IMR-90 (cell line): Measurements from ENCODE around the gene KRT80. TPM values are rescaled to one million over a fixed set of nuclear protein-coding genes. Genes with fewer than 3 reads are reported as not detected.

Source experiments
- ATAC-seq: fragments of 200-7000 bp; cut with Tn5 transposase; 2 replicates; pipeline ENCODE4 v1.9.1; 2020; ENCODE audit warnings: low read depth, mild to moderate bottlenecking, moderate library complexity
- BruUV-seq: library from RNA; stranded (reverse); fragments of 400-500 nt; replicated peaks from 2 replicates; lab custom pipeline; 2021; lab: Mats Ljungman, UMichigan
- CTCF ChIA-PET: fragments of 300-600 bp; formaldehyde crosslinking; extraction: SDS; loops from one replicate; lab custom pipeline; 2021; ENCODE audit warnings: antibody characterized with exemption; lab: Yijun Ruan, JAX
- POLR2A ChIA-PET: fragments of 300-600 bp; sonication (Branson Sonifier 250); formaldehyde crosslinking; loops from one replicate; lab custom pipeline; 2022; ENCODE audit warnings: antibody characterized with exemption; ENCODE audit not compliant: unreplicated experiment; lab: Charles Lee
- DNase-seq: peaks from one replicate; pipeline ENCODE4 v3.0.0; 2013
- H2AFZ ChIP-seq: replicated peaks from 2 replicates; pipeline ENCODE3; 2013; ENCODE audit warnings: low read length, mild to moderate bottlenecking; ENCODE audit not compliant: poor library complexity
- H2AK5ac ChIP-seq: 2 replicates; pipeline ENCODE4 v1.6.1; 2013; ENCODE audit warnings: low read depth, low read length, inconsistent platforms
- H2AK9ac ChIP-seq: replicated peaks from 2 replicates; pipeline ENCODE3; 2013; ENCODE audit warnings: mild to moderate bottlenecking, low read depth, low read length, moderate library complexity; ENCODE audit not compliant: poor library complexity
- H2BK120ac ChIP-seq: 2 replicates; pipeline ENCODE4 v1.6.1; 2013; ENCODE audit warnings: low read depth, low read length, inconsistent platforms
- H2BK15ac ChIP-seq: 3 replicates; pipeline ENCODE4 v1.6.1; 2013; ENCODE audit warnings: low read depth, low read length, inconsistent platforms
- H2BK20ac ChIP-seq: 2 replicates; pipeline ENCODE4 v1.6.1; 2013; ENCODE audit warnings: low read depth, mild to moderate bottlenecking, inconsistent platforms, low read length, moderate library complexity
- H2BK5ac ChIP-seq: 2 replicates; pipeline ENCODE4 v1.6.1; 2013; ENCODE audit warnings: mild to moderate bottlenecking, low read depth, low read length, inconsistent platforms; ENCODE audit not compliant: poor library complexity, severe bottlenecking
- H3K14ac ChIP-seq: replicated peaks from 2 replicates; pipeline ENCODE4 v1.6.1; 2013; ENCODE audit warnings: low read depth, low read length, inconsistent platforms
- H3K18ac ChIP-seq: 2 replicates; pipeline ENCODE4 v1.6.1; 2013; ENCODE audit warnings: low read depth, low read length, control low read depth
- H3K23ac ChIP-seq: 2 replicates; pipeline ENCODE4 v1.6.1; 2013; ENCODE audit warnings: low read depth, low read length, inconsistent platforms
- H3K27ac ChIP-seq: 2 replicates; pipeline ENCODE4 v1.5.1; 2013; ENCODE audit warnings: mild to moderate bottlenecking, control low read depth, low read length; ENCODE audit not compliant: insufficient read depth
- H3K27me3 ChIP-seq: 2 replicates; pipeline ENCODE4 v1.6.1; 2013; ENCODE audit warnings: low read length; ENCODE audit not compliant: control insufficient read depth, insufficient read depth
- H3K36me3 ChIP-seq: 2 replicates; pipeline ENCODE4 v1.6.1; 2013; ENCODE audit warnings: low read length, mixed read lengths; ENCODE audit not compliant: control insufficient read depth, insufficient read depth
- H3K4ac ChIP-seq: 2 replicates; pipeline ENCODE4 v1.6.1; 2013; ENCODE audit warnings: low read depth, low read length, inconsistent platforms
- H3K4me1 ChIP-seq: 2 replicates; pipeline ENCODE4 v1.6.1; 2013; ENCODE audit warnings: low read length, mixed read lengths; ENCODE audit not compliant: control insufficient read depth, insufficient read depth
- H3K4me2 ChIP-seq: 2 replicates; pipeline ENCODE4 v1.6.1; 2013; ENCODE audit warnings: low read depth, mild to moderate bottlenecking, control low read depth, low read length, moderate library complexity
- H3K4me3 ChIP-seq: 2 replicates; pipeline ENCODE4 v1.5.1; 2013; ENCODE audit warnings: low read depth, mild to moderate bottlenecking, control low read depth, low read length, moderate library complexity; ENCODE audit not compliant: insufficient read depth
- H3K56ac ChIP-seq: 2 replicates; pipeline ENCODE4 v1.6.1; 2013; ENCODE audit warnings: low read length, inconsistent platforms; ENCODE audit not compliant: insufficient read depth; ENCODE audit errors: extremely low read depth
- H3K79me1 ChIP-seq, 2 experiments: 2 replicates each; pipeline ENCODE4 v1.6.1; 2013; ENCODE audit warnings: low read length in 2 of 2, inconsistent platforms in 1 of 2, low read depth in 1 of 2
- H3K9ac ChIP-seq: 2 replicates; pipeline ENCODE4 v1.6.1; 2013; ENCODE audit warnings: low read depth, low read length, control low read depth
- H3K9me1 ChIP-seq: 2 replicates; pipeline ENCODE4 v1.6.1; 2013; ENCODE audit warnings: low read length, inconsistent platforms; ENCODE audit not compliant: insufficient read depth
- H3K9me3 ChIP-seq: 2 replicates; pipeline ENCODE4 v1.6.1; 2013; ENCODE audit warnings: low read length; ENCODE audit not compliant: control insufficient read depth, insufficient read depth
- H4K20me1 ChIP-seq: 2 replicates; pipeline ENCODE4 v1.6.1; 2013; ENCODE audit warnings: low read length, inconsistent platforms; ENCODE audit not compliant: insufficient read depth
- H4K5ac ChIP-seq: 2 replicates; pipeline ENCODE4 v1.6.1; 2013; ENCODE audit warnings: mild to moderate bottlenecking, low read depth, low read length, control low read depth
- H4K8ac ChIP-seq, 2 experiments: 2 replicates each; pipeline ENCODE4 v1.6.1; 2013; ENCODE audit warnings: low read depth in 2 of 2, low read length in 2 of 2, control low read depth in 1 of 2, inconsistent platforms in 1 of 2
- H4K91ac ChIP-seq: 2 replicates; pipeline ENCODE4 v1.6.1; 2013; ENCODE audit warnings: low read depth, low read length, inconsistent platforms; ENCODE audit not compliant: insufficient read depth
- BHLHE40 ChIP-seq: fragments of 150-350 bp; IDR thresholded peaks from 2 replicates; pipeline ENCODE4 v1.6.1; 2016; ENCODE audit warnings: mild to moderate bottlenecking, low read depth, low read length
- CEBPB ChIP-seq: IDR thresholded peaks from 2 replicates; pipeline ENCODE4 v1.6.1; 2012; ENCODE audit warnings: low read depth, low read length, improper control_type of control experiment
- CHD1 ChIP-seq: IDR thresholded peaks from 2 replicates; pipeline ENCODE4 v1.6.1; 2012; ENCODE audit warnings: low read depth, low read length, improper control_type of control experiment
- CTCF ChIP-seq: conservative IDR thresholded peaks from 2 replicates; pipeline ENCODE4 v1.5.1; 2012; ENCODE audit warnings: mild to moderate bottlenecking, low read depth, low read length, improper control_type of control experiment
- ELK1 ChIP-seq: fragments of 150-350 bp; IDR thresholded peaks from 2 replicates; pipeline ENCODE4 v1.6.1; 2016; ENCODE audit warnings: low read depth, mild to moderate bottlenecking, low read length, moderate library complexity, borderline replicate concordance
- FOS ChIP-seq: fragments of 150-350 bp; IDR thresholded peaks from 2 replicates; pipeline ENCODE4 v1.6.1; 2016; ENCODE audit warnings: low read depth, low read length
- MAZ ChIP-seq: IDR thresholded peaks from 2 replicates; pipeline ENCODE4 v1.6.1; 2012; ENCODE audit warnings: low read depth, mild to moderate bottlenecking, low read length, improper control_type of control experiment, moderate library complexity, borderline replicate concordance
- MXI1 ChIP-seq: IDR thresholded peaks from 2 replicates; pipeline ENCODE4 v1.6.1; 2012; ENCODE audit warnings: low read depth, mild to moderate bottlenecking, low read length, moderate library complexity, borderline replicate concordance
- NFE2L2 ChIP-seq: fragments of 150-350 bp; IDR thresholded peaks from 2 replicates; pipeline ENCODE4 v1.6.1; 2016; ENCODE audit warnings: low read depth, mild to moderate bottlenecking, low read length
- POLR2A ChIP-seq: IDR thresholded peaks from 2 replicates; pipeline ENCODE4 v1.6.1; 2012; ENCODE audit warnings: mild to moderate bottlenecking, low read depth, low read length
- RAD21 ChIP-seq: IDR thresholded peaks from 2 replicates; pipeline ENCODE4 v1.6.1; 2012; ENCODE audit warnings: low read length, improper control_type of control experiment
- RCOR1 ChIP-seq: IDR thresholded peaks from 2 replicates; pipeline ENCODE4 v1.6.1; 2012; ENCODE audit warnings: mild to moderate bottlenecking, low read length, improper control_type of control experiment; ENCODE audit not compliant: insufficient replicate concordance
- RFX5 ChIP-seq: IDR thresholded peaks from 2 replicates; pipeline ENCODE4 v1.8.0; 2012; ENCODE audit warnings: low read depth, mild to moderate bottlenecking, low read length, moderate library complexity
- SMC3 ChIP-seq: fragments of 150-350 bp; IDR thresholded peaks from 2 replicates; pipeline ENCODE4 v1.6.1; 2016; ENCODE audit warnings: low read depth, mild to moderate bottlenecking, antibody characterized with exemption, low read length, moderate library complexity
- WGBS, 2 experiments: methylation state at CpG; one replicate each; pipeline versions ENCODE4 v1.1.5 to v1.1.7; 2013; ENCODE audit warnings: missing lambda C conversion rate in 2 of 2; ENCODE audit not compliant: insufficient read length in 1 of 2; ENCODE audit errors: extremely low coverage in 2 of 2; 5-methylcytosine and 5-hydroxymethylcytosine counted together
- dilution Hi-C: fragments of 300-500 bp; cut with HindIII; formaldehyde crosslinking; loops from one replicate; pipeline ENCODE4 v1.14.3; 2018; ENCODE audit warnings: low sequenced_read_pairs; ENCODE audit not compliant: unreplicated experiment
- in situ Hi-C: fragments of 300-500 bp; cut with MboI; formaldehyde crosslinking; loops from 3 replicates; pipeline ENCODE4 v1.14.3; 2019; ENCODE audit warnings: low sequenced_read_pairs, inconsistent platforms, mixed read lengths
- intact Hi-C: fragments of 100-400 bp; cut with micrococcal nuclease; formaldehyde crosslinking; loops from 2 replicates; pipeline ENCODE4 v1.10.0; 2022
- polyA plus RNA-seq, 3 experiments: library from polyadenylated mRNA; depleted of rRNA; stranded (reverse); fragments of >200 nt; gene quantifications; 2 replicates each; pipeline ENCODE4 v1.2.3, GENCODE V29; 2012; ENCODE audit warnings: low replicate concordance in 1 of 3
- total RNA-seq: library from RNA; depleted of rRNA; stranded (reverse); fragments of >200 nt; gene quantifications from 2 replicates; pipeline ENCODE4 v1.2.3, GENCODE V29; 2012
- TF ChIP-seq, protein P1 (sequence below): fragments of 150-350 bp; IDR thresholded peaks from 2 replicates; pipeline ENCODE4 v1.6.1; 2017; ENCODE audit warnings: mild to moderate bottlenecking, antibody characterized with exemption, low read length, low read depth

The KRT80 gene
- total and polyA plus RNA-seq, 2 of the 4 experiments (the other 2 are of a cell fraction) = 0.54 to 3.4 TPM

DNA sequence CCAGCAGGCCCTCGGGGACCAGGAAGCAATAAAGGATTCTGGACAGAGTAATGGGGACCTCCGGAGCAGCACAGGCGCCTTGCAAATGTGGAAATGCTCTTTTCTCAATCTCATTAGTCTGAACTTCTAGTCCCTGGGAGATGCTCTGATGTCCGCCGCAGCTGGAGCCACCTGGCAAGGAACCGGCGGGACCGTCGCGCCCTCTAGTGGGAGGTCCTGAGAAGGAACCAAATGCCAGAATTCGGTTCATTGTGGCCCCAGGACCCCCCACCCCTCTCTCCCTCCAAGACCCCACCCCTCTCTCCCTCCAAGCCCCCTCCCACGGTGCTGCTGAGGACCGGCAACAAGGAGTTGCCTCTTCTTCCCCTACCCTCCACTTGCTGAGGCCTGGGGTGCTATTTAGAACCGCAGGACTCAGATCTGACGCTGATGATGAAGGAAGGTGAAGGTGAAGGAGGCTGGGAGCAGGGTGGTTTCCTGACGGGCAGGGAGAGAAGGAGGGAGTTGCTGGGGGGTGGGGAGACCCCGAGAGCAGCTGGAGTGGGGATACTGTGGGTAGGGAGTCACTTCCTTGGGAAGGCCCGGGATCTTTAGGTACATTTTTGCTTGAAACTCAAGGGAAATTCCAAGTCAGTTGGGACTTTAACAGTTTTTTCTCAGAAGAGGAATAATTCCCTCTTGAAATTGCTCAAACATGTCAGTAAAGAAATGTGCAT lies 69.8 kb downstream of the KRT80 start:
- Histone ChIP-seq H2BK120ac (no peak overlapping the region), H3K36me3 (no peaks in the 10 kb centered on the region), H3K56ac (no peak overlapping the region), H3K9me1 (no peaks in the 10 kb centered on the region; the same call in 1 of the 2 replicates), H3K18ac (no peak overlapping the region), H2BK5ac (no peak overlapping the region), H3K4me2 (no peak overlapping the region), H2AK9ac (no peak overlapping the region), H3K9me3 (no peaks in the 10 kb centered on the region), H4K8ac (no peak overlapping the region), H3K23ac (no peak overlapping the region), H4K20me1 (no peaks in the 10 kb centered on the region), H3K27me3 (peaks cover 5% of the 10 kb centered on the region), H2BK15ac (no peak overlapping the region), H3K14ac (no peak overlapping the region), H3K4me1 (no peaks in the 10 kb centered on the region), H2AFZ (peak overlapping the region; percentile 85), H4K91ac (no peak overlapping the region), H3K9ac (no peak overlapping the region), H2AK5ac (no peak overlapping the region), H3K79me1 (no peaks in the 10 kb centered on the region), H2BK20ac (no peak overlapping the region), H3K4ac (no peak overlapping the region), H3K27ac (no peak overlapping the region), H3K4me3 (no peak overlapping the region), H4K5ac (no peak overlapping the region)
- in situ Hi-C loops = loop anchor here (5.0 kb wide), 1 partner anchor 100 kb away; no protein-coding TSS in a partner anchor
- DNase-seq (peak; percentile 58), ATAC-seq (peak; percentile 75)
- intact Hi-C loops = loop anchor here (1.0 kb wide), 1 partner anchor 97 kb away; no protein-coding TSS in a partner anchor
- dilution Hi-C loops = no loop called here
- ChIA-PET CTCF (interaction anchor here (0.5 to 4.9 kb wide), 6 partner anchors 10 to 751 kb away, joined by 3 to 35 read pairs (median 3); no protein-coding TSS in a partner anchor), POLR2A (no interaction called here)
- no TSS peak for BruUV-seq
- 24% methylated on average over 3 of the region's 18 CpGs; no CpG with 5 or more reads in 1 of the 2 experiments for WGBS, 2 experiments
- TF ChIP-seq ELK1 (no peak), SMC3 (peak; percentile 54), RCOR1 (no peak), FOS (no peak), NFE2L2 (no peak), MXI1 (no peak), RFX5 (no peak), POLR2A (no peak), MAZ (no peak; the same call in 1 of the 2 replicates), CTCF (peak; percentile 76), BHLHE40 (no peak), CEBPB (no peak), RAD21 (peak; percentile 76), CHD1 (no peak)
- TF ChIP-seq, protein P1, sequence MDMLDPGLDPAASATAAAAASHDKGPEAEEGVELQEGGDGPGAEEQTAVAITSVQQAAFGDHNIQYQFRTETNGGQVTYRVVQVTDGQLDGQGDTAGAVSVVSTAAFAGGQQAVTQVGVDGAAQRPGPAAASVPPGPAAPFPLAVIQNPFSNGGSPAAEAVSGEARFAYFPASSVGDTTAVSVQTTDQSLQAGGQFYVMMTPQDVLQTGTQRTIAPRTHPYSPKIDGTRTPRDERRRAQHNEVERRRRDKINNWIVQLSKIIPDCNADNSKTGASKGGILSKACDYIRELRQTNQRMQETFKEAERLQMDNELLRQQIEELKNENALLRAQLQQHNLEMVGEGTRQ = no peak
